ENCODE measurements around the gene PIP4K2B.
A peak's percentile ranks its signal among the peaks of the same experiment; 100 is the strongest.

Gene PIP4K2B

GRCh38 chr17:38743556-38744171 lies 55.7 kb downstream of the PIP4K2B start:
- DNase-seq, result no peak

GRCh38 chr17:38742411-38743308 lies 56.7 kb downstream of the PIP4K2B start:
- no peak for DNase-seq

GRCh38 chr17:38741921-38742410 lies 57.4 kb downstream of the PIP4K2B start:
- no peak for DNase-seq

- DNase-seq, result no peak
These were observed 57.9 kb downstream of the PIP4K2B start for GRCh38 chr17:38741461-38741860.

- no peak for DNase-seq
These were observed 58.5 kb downstream of the PIP4K2B start for GRCh38 chr17:38740806-38741205.

GRCh38 chr17:38740044-38740443 lies 59.3 kb downstream of the PIP4K2B start:
- no peak for DNase-seq

GRCh38 chr17:38739305-38739704 lies 60.1 kb downstream of the PIP4K2B start:
- DNase-seq, result no peak

GRCh38 chr17:38738686-38739085 lies 60.7 kb downstream of the PIP4K2B start:
- no peak for DNase-seq

GRCh38 chr17:38738007-38738662 lies 61.2 kb downstream of the PIP4K2B start:
- DNase-seq, result no peak

GRCh38 chr17:38735161-38735997 lies 64.0 kb downstream of the PIP4K2B start:
- DNase-seq, result peak; percentile 77

GRCh38 chr17:38733982-38734973 lies 65.1 kb downstream of the PIP4K2B start:
- no peak for DNase-seq

- DNase-seq, result no peak
These were observed 65.9 kb downstream of the PIP4K2B start for GRCh38 chr17:38733282-38733981.

GRCh38 chr17:38732376-38733281 lies 66.7 kb downstream of the PIP4K2B start:
- no peak for DNase-seq

- DNase-seq, result no peak
These were observed 67.6 kb downstream of the PIP4K2B start for GRCh38 chr17:38731526-38732294.

GRCh38 chr17:38730526-38731379 lies 68.6 kb downstream of the PIP4K2B start:
- DNase-seq, result no peak

- DNase-seq, result peak; percentile 80
These were observed 69.3 kb downstream of the PIP4K2B start, which contains the start of gene CISD3 for GRCh38 chr17:38729886-38730525. Gene CISD3, plus strand, starts transcription at chr17:38730341. Its CDS starts 18 bp downstream, at chr17:38730359.

- DNase-seq, result no peak
These were observed 69.9 kb downstream of the PIP4K2B start for GRCh38 chr17:38729368-38729885.

Data from activated CD4-positive, alpha-beta T cell treated with anti-CD3 and anti-CD28 coated beads, Interleukin-2, amount 50 U/mL, for 1 hour (primary cell).